ENCODE results near the gene AP1S3. TPM values are rescaled to one million over a fixed set of nuclear protein-coding genes. Genes with fewer than 3 reads are reported as not detected.
A peak's percentile ranks its signal among the peaks of the same experiment; 100 is the strongest.
"Not testable (repeated sequence)": the region's sequence is repeated elsewhere in the genome, so short reads cannot be mapped to it uniquely, and the experiment has no call there.

AP1S3 gene
- polyA plus RNA-seq, 1 donor = 6.3 TPM

- no CpG with 5 or more reads among the region's 8 CpGs for WGBS (ENCODE audit: insufficient coverage, low lambda C conversion rate)
- Histone ChIP-seq H3K27ac (ENCODE audit: low read length) (no peak overlapping the region), H3K27me3 (ENCODE audit: control insufficient read depth, insufficient read depth, low read length) (no peaks in the 10 kb centered on the region)
Observed at GRCh38 chr2:223805008-223805407, 32.4 kb downstream of the AP1S3 start.

DNA sequence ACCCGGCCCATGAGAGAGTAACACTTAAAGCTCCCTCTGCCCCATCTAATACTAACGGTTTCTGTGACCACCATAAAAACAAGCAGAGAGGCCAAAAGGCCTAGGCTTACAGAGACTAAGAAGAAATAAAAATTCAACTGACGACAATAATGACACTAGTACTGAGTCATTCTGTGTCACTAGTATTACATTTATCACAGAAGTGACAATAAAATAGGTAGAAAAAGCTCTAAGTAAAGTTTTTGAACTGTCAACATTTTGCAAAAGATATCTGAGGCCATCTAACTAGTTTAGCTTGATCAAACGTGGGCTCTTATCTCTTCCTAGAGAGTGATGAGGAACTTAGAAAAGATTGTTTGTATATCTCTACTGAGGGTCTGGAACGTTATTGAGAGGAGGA is 35.6 kb downstream of the AP1S3 start:
- no peak for DNase-seq
- no peaks in the 10 kb centered on the region for H3K9me3 ChIP-seq (ENCODE audit: control insufficient read depth, low read depth, low read length)
- no peaks in the 10 kb centered on the region for H3K36me3 ChIP-seq (ENCODE audit: control insufficient read depth, insufficient read depth, low read length)
- WGBS (ENCODE audit: insufficient coverage, low lambda C conversion rate) = no CpG with 5 or more reads among the region's 5 CpGs
- H3K27me3 ChIP-seq (ENCODE audit: control insufficient read depth, insufficient read depth, low read length) = no peaks in the 10 kb centered on the region
- H3K4me1 ChIP-seq (ENCODE audit: control insufficient read depth, insufficient read depth, low read length) = no peaks in the 10 kb centered on the region
- no peak overlapping the region for H3K4me3 ChIP-seq (ENCODE audit: low read length)
- H3K27ac ChIP-seq (ENCODE audit: low read length) = no peak overlapping the region

More at GRCh38 chr2:223805008-223805407, 32.4 kb downstream of the AP1S3 start:
- no peak for DNase-seq
- Histone ChIP-seq H3K4me3 (ENCODE audit: low read length) (no peak overlapping the region), H3K4me1 (ENCODE audit: control insufficient read depth, insufficient read depth, low read length) (no peaks in the 10 kb centered on the region), H3K9me3 (ENCODE audit: control insufficient read depth, low read depth, low read length) (no peaks in the 10 kb centered on the region), H3K36me3 (ENCODE audit: control insufficient read depth, insufficient read depth, low read length) (no peaks in the 10 kb centered on the region)

- WGBS (ENCODE audit: insufficient coverage, low lambda C conversion rate) = 100% methylated on average over 2 of the region's 4 CpGs
- Histone ChIP-seq H3K4me3 (ENCODE audit: low read length) (no peak overlapping the region), H3K9me3 (ENCODE audit: control insufficient read depth, low read depth, low read length) (no peaks in the 10 kb centered on the region), H3K27me3 (ENCODE audit: control insufficient read depth, insufficient read depth, low read length) (no peaks in the 10 kb centered on the region), H3K27ac (ENCODE audit: low read length) (no peak overlapping the region), H3K4me1 (ENCODE audit: control insufficient read depth, insufficient read depth, low read length) (no peaks in the 10 kb centered on the region), H3K36me3 (ENCODE audit: control insufficient read depth, insufficient read depth, low read length) (no peaks in the 10 kb centered on the region)
- DNase-seq = no peak
Observed at GRCh38 chr2:223800908-223801307, 36.5 kb downstream of the AP1S3 start.

GRCh38 chr2:223797811-223798721 is 39.3 kb downstream of the AP1S3 start:
- Histone ChIP-seq H3K36me3 (ENCODE audit: control insufficient read depth, insufficient read depth, low read length) (no peaks in the 10 kb centered on the region), H3K4me3 (ENCODE audit: low read length) (no peak overlapping the region), H3K9me3 (ENCODE audit: control insufficient read depth, low read depth, low read length) (no peaks in the 10 kb centered on the region), H3K27ac (ENCODE audit: low read length) (no peak overlapping the region), H3K27me3 (ENCODE audit: control insufficient read depth, insufficient read depth, low read length) (no peaks in the 10 kb centered on the region), H3K4me1 (ENCODE audit: control insufficient read depth, insufficient read depth, low read length) (peaks cover 3% of the 10 kb centered on the region)
- peak; percentile 7 to 18 for DNase-seq
- WGBS (ENCODE audit: insufficient coverage, low lambda C conversion rate) = 40% methylated on average over 1 of the region's 4 CpGs

DNA sequence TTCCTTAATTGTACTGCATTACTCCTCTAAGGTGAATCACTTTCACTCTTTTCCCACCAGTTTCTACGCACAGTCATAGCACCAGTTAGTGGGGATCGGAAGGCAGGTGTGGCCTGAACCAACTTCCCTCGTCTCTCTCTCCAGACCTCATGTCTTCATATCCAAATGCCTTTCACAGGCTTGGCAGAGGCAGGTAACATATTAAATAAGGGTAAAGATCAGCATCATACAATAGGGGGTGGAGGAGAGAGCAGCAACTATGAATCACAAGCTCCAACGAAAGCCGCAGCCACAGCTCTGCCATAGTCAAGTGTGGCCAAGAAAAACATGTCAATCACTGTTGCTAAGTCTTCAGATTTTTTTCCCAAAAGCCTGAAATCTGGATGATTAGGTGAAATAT is 40.3 kb downstream of the AP1S3 start:
- DNase-seq = peak in 1 of 2 donors; percentile 15
- Histone ChIP-seq H3K27me3 (ENCODE audit: control insufficient read depth, insufficient read depth, low read length) (no peaks in the 10 kb centered on the region), H3K9me3 (ENCODE audit: control insufficient read depth, low read depth, low read length) (no peaks in the 10 kb centered on the region), H3K4me3 (ENCODE audit: low read length) (no peak overlapping the region), H3K4me1 (ENCODE audit: control insufficient read depth, insufficient read depth, low read length) (peaks cover 3% of the 10 kb centered on the region), H3K36me3 (ENCODE audit: control insufficient read depth, insufficient read depth, low read length) (no peaks in the 10 kb centered on the region), H3K27ac (ENCODE audit: low read length) (no peak overlapping the region)
- WGBS (ENCODE audit: insufficient coverage, low lambda C conversion rate) = no CpG with 5 or more reads among the region's 5 CpGs

GRCh38 chr2:223789423-223789822 is 48.0 kb downstream of the AP1S3 start:
- Histone ChIP-seq H3K27ac (ENCODE audit: low read length) (no peak overlapping the region), H3K4me1 (ENCODE audit: control insufficient read depth, insufficient read depth, low read length) (no peaks in the 10 kb centered on the region), H3K9me3 (ENCODE audit: control insufficient read depth, low read depth, low read length) (no peaks in the 10 kb centered on the region), H3K27me3 (ENCODE audit: control insufficient read depth, insufficient read depth, low read length) (no peaks in the 10 kb centered on the region), H3K36me3 (ENCODE audit: control insufficient read depth, insufficient read depth, low read length) (no peaks in the 10 kb centered on the region), H3K4me3 (ENCODE audit: low read length) (no peak overlapping the region)
- WGBS (ENCODE audit: insufficient coverage, low lambda C conversion rate) = no CpG with 5 or more reads among the region's 6 CpGs
- no peak for DNase-seq

DNA sequence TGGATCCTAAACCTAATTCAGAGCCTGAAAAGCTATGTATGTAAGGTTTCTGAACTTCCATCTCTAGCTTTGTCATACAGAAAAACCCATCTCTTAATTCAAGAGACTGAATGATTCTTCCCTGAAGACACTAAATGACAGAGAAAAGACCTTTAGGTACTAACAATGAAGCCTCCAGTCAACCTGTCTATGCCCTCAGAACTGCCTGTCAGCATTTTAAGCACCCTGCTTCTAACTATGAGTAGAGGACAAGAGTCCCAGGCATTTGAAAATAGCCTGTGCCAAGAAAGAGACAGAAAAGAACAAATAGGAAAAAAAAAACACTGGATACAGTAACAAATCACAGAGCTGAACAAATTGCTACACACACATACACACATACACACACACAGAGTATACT is 48.6 kb downstream of the AP1S3 start:
- H3K36me3 ChIP-seq (ENCODE audit: control insufficient read depth, insufficient read depth, low read length) = no peaks in the 10 kb centered on the region
- H3K9me3 ChIP-seq (ENCODE audit: control insufficient read depth, low read depth, low read length) = no peaks in the 10 kb centered on the region
- H3K4me1 ChIP-seq (ENCODE audit: control insufficient read depth, insufficient read depth, low read length) = no peaks in the 10 kb centered on the region
- H3K27ac ChIP-seq (ENCODE audit: low read length) = no peak overlapping the region
- H3K4me3 ChIP-seq (ENCODE audit: low read length) = no peak overlapping the region
- DNase-seq = no peak
- H3K27me3 ChIP-seq (ENCODE audit: control insufficient read depth, insufficient read depth, low read length) = no peaks in the 10 kb centered on the region

DNA sequence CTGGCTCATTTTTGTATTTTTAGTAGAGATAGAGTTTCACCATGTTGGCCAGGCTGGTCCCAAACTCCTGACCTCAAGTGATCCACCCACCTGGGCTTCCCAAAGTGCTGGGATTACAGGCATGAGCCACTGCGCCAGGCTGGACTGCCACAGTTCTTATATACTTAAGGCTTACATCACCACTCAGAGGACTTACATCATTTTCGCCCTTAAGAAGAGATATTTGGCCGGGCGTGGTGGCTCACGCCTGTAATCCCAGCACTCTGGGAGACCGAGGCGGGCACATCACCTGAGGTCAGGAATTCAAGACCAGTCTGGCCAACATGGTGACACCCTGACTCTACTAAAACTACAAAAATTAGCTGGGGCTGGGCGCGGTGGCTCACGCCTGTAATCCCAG is 49.3 kb downstream of the AP1S3 start:
- no CpG with 5 or more reads among the region's 10 CpGs for WGBS (ENCODE audit: insufficient coverage, low lambda C conversion rate)

GRCh38 chr2:223787358-223787757 is 50.0 kb downstream of the AP1S3 start:
- Histone ChIP-seq H3K27me3 (ENCODE audit: control insufficient read depth, insufficient read depth, low read length) (no peaks in the 10 kb centered on the region), H3K9me3 (ENCODE audit: control insufficient read depth, low read depth, low read length) (no peaks in the 10 kb centered on the region), H3K36me3 (ENCODE audit: control insufficient read depth, insufficient read depth, low read length) (no peaks in the 10 kb centered on the region), H3K4me3 (ENCODE audit: low read length) (no peak overlapping the region), H3K27ac (ENCODE audit: low read length) (no peak overlapping the region), H3K4me1 (ENCODE audit: control insufficient read depth, insufficient read depth, low read length) (no peaks in the 10 kb centered on the region)
- no CpG with 5 or more reads among the region's 2 CpGs for WGBS (ENCODE audit: insufficient coverage, low lambda C conversion rate)
- no peak for DNase-seq

More for the DNA sequence above, 49.3 kb downstream of the AP1S3 start:
- not testable (repeated sequence) for H3K27me3 ChIP-seq (ENCODE audit: control insufficient read depth, insufficient read depth, low read length); H3K27ac ChIP-seq (ENCODE audit: low read length); H3K4me3 ChIP-seq (ENCODE audit: low read length); H3K36me3 ChIP-seq (ENCODE audit: control insufficient read depth, insufficient read depth, low read length); DNase-seq; H3K9me3 ChIP-seq (ENCODE audit: control insufficient read depth, low read depth, low read length); H3K4me1 ChIP-seq (ENCODE audit: control insufficient read depth, insufficient read depth, low read length)

DNA sequence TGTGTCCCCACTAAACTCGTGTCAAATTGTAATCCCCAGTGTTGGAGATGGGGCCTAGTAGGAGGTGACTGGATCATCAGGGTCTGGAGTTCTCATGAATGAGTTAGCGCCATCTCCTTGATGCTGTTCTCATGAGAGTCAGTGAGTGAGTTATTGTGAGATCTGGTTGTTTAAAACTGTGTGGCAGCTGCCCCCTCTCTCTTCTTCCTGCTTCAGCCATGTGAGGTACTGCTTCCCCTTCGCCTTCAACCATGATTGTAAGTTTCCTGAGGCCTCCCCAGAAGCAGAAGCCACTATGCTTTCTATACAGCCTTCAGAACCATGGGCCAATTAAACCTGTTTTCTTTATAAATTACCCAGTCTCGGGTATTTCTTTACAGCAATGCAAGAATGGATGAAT is 50.4 kb downstream of the AP1S3 start:
- Histone ChIP-seq H3K4me1 (ENCODE audit: control insufficient read depth, insufficient read depth, low read length) (no peaks in the 10 kb centered on the region), H3K27ac (ENCODE audit: low read length) (no peak overlapping the region), H3K27me3 (ENCODE audit: control insufficient read depth, insufficient read depth, low read length) (no peaks in the 10 kb centered on the region), H3K9me3 (ENCODE audit: control insufficient read depth, low read depth, low read length) (no peaks in the 10 kb centered on the region), H3K4me3 (ENCODE audit: low read length) (no peak overlapping the region), H3K36me3 (ENCODE audit: control insufficient read depth, insufficient read depth, low read length) (no peaks in the 10 kb centered on the region)
- no peak for DNase-seq
- no CpG with 5 or more reads among the region's 4 CpGs for WGBS (ENCODE audit: insufficient coverage, low lambda C conversion rate)

DNA sequence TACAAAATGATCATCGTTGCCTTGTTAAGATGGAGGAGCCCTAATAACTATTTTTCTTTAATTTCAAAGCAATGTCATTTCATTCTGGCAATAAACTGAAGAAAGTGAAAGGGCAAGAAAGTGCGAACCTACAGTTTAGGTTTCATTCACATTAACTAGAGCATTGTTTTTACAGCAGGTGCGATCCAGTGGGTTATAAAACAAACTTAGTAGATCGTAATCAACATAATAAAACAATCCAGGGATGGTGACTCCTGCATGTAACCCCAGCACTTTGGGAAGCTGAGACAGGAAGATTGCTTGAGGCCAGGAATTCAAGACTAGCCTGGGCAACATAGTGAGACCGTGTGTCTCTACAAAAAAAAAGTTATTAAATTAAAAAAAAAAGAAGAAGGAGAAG is 51.1 kb downstream of the AP1S3 start:
- Histone ChIP-seq H3K4me1 (ENCODE audit: control insufficient read depth, insufficient read depth, low read length) (no peaks in the 10 kb centered on the region), H3K9me3 (ENCODE audit: control insufficient read depth, low read depth, low read length) (no peaks in the 10 kb centered on the region), H3K27me3 (ENCODE audit: control insufficient read depth, insufficient read depth, low read length) (no peaks in the 10 kb centered on the region), H3K4me3 (ENCODE audit: low read length) (no peak overlapping the region), H3K27ac (ENCODE audit: low read length) (no peak overlapping the region), H3K36me3 (ENCODE audit: control insufficient read depth, insufficient read depth, low read length) (no peaks in the 10 kb centered on the region)
- 31% methylated on average over 2 of the region's 5 CpGs for WGBS (ENCODE audit: insufficient coverage, low lambda C conversion rate)
- DNase-seq = peak in 1 of 2 donors; percentile 17

All from large intestine (tissue), 3 donors.